ENCODE data around the gene TUBGCP3.

Gene TUBGCP3

GRCh38 chr13:112616586-112617362 is 28.8 kb upstream of the TUBGCP3 start:
- no peak for DNase-seq

- DNase-seq = no peak
These were observed 27.4 kb upstream of the TUBGCP3 start for GRCh38 chr13:112615391-112615790.

DNA sequence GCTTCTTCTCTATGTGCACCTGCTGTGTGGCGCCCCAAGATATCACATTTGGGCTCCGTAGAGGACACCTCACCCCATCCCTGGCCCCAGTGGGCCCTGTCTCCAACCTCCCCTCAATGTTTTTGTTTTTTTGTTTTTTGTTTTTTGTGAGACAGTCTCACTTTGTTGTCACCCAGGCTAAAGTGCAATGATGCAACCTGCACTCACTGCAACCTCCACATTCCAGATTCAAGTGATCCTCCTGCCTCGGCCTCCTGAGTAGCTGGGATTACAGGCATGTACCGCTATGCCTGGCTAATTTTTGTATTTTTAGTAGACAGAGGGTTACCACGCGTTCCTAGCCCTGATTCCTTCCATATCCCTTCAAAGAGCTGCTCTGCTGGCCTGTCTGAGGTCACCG is 26.9 kb upstream of the TUBGCP3 start:
- DNase-seq = no peak

- no peak for DNase-seq
These were observed 20.3 kb upstream of the TUBGCP3 start for GRCh38 chr13:112608212-112608611.

- peak; percentile 95 for DNase-seq
These were observed 18.4 kb upstream of the TUBGCP3 start for GRCh38 chr13:112606109-112607001.

DNA sequence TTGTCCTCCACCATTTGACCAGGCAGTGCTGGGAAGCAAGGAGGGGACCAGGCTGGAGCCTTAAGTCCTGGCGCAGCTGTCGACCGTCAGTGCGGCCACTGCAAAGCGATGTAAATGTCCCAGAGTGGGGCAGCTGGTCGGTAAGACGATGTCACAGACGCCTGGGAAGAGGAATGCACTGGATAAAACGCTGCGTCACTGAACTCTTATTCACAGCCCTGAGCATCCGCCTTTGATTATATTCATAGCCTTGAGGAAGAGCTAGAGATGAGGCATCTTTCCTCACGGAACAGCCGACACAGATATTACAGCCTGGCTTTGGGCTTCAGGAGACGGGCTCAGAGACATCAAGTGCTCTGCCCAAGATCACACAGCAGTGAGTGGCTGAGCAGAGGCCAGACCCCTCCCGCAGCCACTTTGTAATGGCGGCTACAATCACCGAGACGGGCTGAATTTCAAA is 17.6 kb upstream of the TUBGCP3 start:
- DNase-seq = no peak

GRCh38 chr13:112603641-112604225 is 15.8 kb upstream of the TUBGCP3 start:
- no peak for DNase-seq

GRCh38 chr13:112602189-112602588 is 14.2 kb upstream of the TUBGCP3 start:
- no peak for DNase-seq

DNA sequence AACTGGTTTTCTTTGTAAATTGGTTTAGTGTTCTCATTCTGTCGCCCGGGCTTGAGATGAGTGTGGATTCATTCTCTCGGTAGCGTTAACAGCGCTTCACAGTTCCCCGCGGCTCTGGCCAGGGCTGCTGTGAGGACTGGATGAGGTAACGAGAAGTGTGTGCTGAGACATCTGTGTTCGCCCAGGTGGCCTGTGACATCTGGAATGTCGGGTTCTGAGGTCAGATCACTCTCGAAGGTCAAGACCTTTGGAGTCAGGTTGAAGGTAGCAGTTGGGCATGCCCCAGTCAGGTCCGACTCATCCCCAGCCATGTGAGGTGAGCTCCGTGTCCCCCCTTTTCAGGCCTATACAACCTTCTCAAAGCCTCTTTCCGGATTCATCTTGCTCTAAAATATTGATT is 13.4 kb upstream of the TUBGCP3 start:
- no peak for DNase-seq

- no peak for DNase-seq
These were observed 8.3 kb upstream of the TUBGCP3 start for GRCh38 chr13:112596235-112596634.

- DNase-seq = no peak
These were observed 4.7 kb upstream of the TUBGCP3 start for GRCh38 chr13:112592647-112593046.

DNA sequence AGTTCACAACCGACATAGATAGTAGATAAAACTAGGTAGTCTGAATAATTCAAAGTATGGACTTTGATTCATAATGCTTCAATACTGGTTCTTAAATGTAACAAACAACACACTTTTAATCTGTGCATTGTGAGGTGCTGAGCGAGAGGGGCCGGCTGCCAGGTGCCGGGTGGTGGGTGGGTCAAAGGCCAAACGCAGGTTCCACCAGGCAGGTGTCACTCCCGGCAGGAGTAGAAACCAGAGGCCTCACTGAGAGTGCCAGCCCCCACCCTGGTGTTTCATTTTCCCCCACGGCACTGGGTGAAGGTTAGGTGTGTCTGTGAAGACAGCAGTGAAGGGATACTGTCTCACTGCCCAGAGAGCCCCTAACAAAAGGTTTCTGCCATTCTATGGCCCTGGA is 4.2 kb upstream of the TUBGCP3 start:
- DNase-seq = no peak

DNA sequence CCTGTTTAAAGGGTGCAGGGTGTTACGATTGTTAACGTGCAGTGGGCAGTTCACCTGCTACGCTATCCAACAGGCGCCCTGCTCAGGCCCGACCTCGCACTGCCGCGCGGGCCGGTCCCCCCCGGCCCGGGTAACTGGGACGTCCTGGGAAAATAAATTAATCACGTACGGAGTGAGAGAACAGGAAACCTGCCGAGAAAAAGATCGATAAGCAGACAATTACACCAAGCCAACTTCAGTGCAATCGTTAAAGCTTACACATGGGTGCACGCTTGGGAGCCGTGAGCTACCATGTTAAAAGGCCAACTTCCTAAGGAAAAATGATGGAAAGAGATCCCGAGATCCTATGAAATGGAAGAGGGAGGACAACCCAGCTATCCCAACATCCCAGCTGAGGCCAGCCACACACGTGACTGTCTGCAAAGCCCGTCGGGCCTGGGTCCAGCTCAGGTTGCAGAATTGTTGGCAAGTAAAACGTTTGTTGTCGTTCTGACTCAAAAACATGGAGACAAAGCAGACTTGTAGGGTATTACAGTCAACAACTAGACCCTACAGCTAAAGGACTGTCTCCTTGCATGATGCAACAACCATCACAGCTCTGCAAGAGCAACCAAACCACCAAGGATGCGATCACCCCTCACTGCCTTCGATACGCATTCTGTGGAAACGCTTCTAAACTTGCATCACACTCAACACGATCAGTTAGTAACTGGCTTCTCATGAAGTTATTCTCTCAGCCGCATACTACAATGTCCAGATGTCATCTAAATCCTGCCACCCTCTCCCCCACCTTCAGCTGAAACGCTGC is 741 bp upstream of the TUBGCP3 start:
- DNase-seq = no peak

- peak; percentile 88 for DNase-seq
These were observed 665 bp downstream of the TUBGCP3 start for GRCh38 chr13:112587212-112587763.

DNA sequence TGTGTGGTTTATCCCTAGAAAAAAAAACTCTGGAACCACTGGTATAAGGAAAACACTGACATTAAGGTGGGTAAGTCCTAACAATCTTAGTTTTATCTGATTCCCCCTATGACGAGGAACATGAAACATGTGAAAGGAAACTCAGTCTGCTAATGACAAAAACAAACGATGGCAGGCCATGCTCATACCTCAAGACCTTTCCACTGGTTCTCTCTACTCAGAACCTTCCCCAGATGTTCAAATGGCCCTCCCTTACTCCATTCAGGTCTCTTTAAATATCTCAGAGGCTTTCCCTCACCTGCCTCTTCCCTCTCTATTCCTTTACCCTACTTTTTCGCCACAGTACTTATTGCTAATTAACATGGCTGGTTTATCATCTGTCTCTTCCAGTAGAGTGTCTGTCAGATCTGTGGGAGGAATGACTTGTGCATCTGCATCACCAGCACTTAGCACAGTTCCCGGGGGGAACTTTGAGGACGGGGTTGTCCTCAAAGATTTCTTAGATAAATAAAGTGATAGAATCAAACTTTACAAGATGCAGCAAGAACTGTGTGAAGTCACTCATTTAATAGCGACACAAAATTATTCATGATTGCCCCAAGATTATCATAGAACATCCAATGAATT is 1.5 kb downstream of the TUBGCP3 start:
- DNase-seq = no peak

DNA sequence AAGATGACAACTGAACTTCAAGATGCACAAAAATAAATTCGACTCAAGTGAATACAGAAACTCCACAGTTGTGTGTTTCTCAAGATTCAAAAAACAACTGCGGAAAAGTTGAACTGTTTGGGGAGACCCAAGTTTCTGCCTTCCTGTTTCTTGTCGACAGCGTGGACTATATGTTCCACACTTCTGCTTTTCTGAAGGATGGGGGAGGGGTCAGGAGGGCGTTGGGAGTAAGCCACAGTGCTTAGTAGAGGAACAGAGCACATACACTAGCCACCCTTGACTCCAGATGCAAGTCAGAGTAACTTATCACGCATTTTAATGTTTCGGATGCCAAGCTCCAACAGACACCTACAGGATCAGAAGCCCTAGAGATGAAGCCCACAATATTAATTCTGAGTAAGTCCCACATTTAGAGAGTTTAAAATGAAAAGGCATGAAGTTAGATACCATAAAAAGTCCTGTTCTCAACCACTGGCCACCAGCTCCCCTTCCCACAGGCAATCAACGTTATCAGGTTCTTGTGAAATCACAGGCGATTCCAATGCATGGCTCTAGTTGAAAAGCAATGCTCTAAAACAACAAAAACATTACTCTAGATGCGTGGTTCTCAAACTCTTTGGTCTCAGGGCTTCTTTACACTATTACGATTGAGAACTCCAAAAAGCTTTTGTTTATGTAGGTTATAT is 4.2 kb downstream of the TUBGCP3 start:
- no peak for DNase-seq

DNA sequence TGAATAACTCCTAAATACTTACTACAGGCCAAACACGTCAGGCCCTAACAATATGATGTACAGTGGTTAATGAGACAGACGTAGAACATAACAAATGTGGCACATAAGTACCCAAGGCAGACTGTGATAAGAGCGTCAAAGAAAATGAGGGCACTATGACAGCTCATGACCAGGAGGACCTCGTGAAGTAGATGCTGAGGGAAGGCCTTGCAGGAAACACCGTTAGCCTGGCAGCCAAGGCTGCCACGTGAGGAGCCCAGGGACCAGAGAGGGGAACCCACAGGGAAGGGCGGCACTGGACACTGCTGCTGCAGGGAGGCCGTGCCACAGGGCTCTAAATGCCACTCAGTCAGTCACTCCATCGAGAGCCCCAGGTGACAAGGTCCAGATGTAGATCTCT is 5.7 kb downstream of the TUBGCP3 start:
- no peak for DNase-seq

DNA sequence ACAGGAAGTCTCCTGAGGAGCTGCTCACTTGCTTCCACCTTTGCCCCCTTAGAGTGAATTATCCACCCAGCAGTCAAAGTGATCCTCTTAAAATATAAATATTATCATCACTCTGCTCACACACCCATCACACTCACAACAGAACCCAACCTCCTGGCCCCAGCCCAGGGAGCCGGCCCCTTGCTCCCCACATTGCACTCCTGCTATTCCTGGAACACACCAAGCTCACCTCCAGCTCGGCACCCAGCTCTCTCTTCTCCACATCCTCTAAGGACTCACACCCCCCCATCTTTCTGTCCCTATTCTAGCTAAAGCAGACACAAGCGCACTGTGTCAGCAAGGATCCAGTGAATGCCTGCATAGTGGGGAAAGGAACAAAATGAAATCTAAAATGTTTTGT is 7.0 kb downstream of the TUBGCP3 start:
- DNase-seq = no peak

DNA sequence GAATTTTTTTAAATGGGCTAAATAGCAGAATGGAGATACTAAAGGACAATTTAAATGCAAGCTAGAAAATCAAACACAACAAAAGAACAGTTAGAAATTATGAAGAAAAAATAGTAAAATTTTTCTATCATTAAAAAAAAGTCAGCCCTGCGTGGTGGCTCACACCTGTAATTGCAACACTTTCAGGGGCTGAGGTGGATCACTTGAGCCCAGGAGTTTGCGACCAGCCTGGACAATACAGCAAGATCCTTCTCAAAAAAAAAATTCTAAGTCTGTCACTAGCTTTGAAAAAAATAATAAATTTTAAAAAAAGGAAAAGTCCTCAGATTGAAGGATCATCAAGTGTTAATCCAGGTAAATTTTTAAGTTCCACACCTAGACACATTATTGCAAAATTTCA is 7.7 kb downstream of the TUBGCP3 start:
- DNase-seq = no peak

GRCh38 chr13:112579310-112579843 is 8.6 kb downstream of the TUBGCP3 start:
- no peak for DNase-seq

DNA sequence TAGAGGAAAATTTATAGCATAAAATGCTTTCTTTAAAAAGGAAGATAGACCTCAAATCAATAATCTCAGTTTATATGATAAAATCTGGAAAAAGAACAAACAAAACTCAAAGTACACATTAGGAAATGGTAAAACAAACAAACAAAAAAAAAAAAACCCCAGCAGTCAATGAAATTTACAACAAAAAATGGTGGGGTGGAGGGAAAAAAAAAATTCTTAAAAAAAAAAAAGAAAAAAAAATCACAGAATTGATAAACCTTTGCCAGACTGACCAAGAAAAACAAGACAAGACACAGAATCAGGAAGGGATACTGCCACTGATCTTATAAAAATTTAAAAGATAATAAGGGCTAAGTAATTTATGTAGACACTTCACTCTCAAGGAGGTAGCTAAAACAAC is 11.2 kb downstream of the TUBGCP3 start:
- no peak for DNase-seq

Measured in right forelimb (tissue), 1 donor.